Measurements from ENCODE around the gene SNX15. TPM values are rescaled to one million over a fixed set of nuclear protein-coding genes. Genes with fewer than 3 reads are reported as not detected.

SNX15 gene
- total and polyA plus RNA-seq, 2 donors (not counting 3 experiments of a cell fraction or from before 2014, with no cell fraction given), result 15.5 to 21.8 TPM

GRCh38 chr11:65051398-65051858 is 24.2 kb downstream of the SNX15 start:
- no peak for DNase-seq (ENCODE audit: low read depth, low spot score)
- intact Hi-C loops (cut with micrococcal nuclease) (no loop called here), dilution Hi-C loops (cut with MboI; ENCODE audit: extremely low pct_ligation_motif_present, low sequenced_read_pairs) (no loop called here)
- Histone ChIP-seq H3K9me1 (replicated peaks; ENCODE audit: control insufficient read depth, extremely low read depth, insufficient read depth, low read length) (no peaks in the 10 kb centered on the region), H3K4me3 (replicated peaks in 1 of 3; ENCODE audit: insufficient read depth in 1 of 3, low read depth in 1 of 3, low read length in 3 of 3) (no peak overlapping the region), H2AFZ (ENCODE audit: low read depth, low read length) (no peak overlapping the region), H3K4me1 (ENCODE audit: control insufficient read depth, extremely low read depth, insufficient read depth, low read length) (peaks cover 6% of the 10 kb centered on the region), H4K20me1 (replicated peaks; ENCODE audit: control insufficient read depth, extremely low read depth, insufficient read depth, low read length) (no peaks in the 10 kb centered on the region), H3K27me3 (ENCODE audit: control insufficient read depth in 2 of 2, insufficient read depth in 2 of 2, low read length in 2 of 2) (no peaks in the 10 kb centered on the region), H3K36me3 (ENCODE audit: control insufficient read depth in 2 of 2, extremely low read depth in 1 of 2, insufficient read depth in 2 of 2, low read length in 2 of 2) (no peaks in the 10 kb centered on the region), H3K9me3 (replicated peaks; ENCODE audit: control insufficient read depth, insufficient read depth, low read length) (no peaks in the 10 kb centered on the region), H3K79me2 (ENCODE audit: control insufficient read depth, insufficient read depth, low read length) (no peaks in the 10 kb centered on the region), H3K9ac (replicated peaks; ENCODE audit: extremely low read depth, insufficient read depth, low read length) (no peak overlapping the region), H3K27ac (ENCODE audit: insufficient read depth, low read depth, low read length) (no peak overlapping the region), H3K4me2 (ENCODE audit: insufficient read depth, low read length) (no peak overlapping the region)
- no TSS peak for BruUV-seq (replicated peaks)
- TF ChIP-seq FOS (IDR thresholded peaks at IDR 0.05; ENCODE audit: borderline replicate concordance, insufficient read depth, low read length), result no peak
- no peak for TF ChIP-seq POLR2A (IDR thresholded peaks at IDR 0.05; ENCODE audit: low read depth, low read length)
- no peak for TF ChIP-seq JUN (IDR thresholded peaks at IDR 0.05; ENCODE audit: borderline replicate concordance, insufficient read depth, insufficient read length, low read depth)
- no peak for TF ChIP-seq MAX (IDR thresholded peaks at IDR 0.05; ENCODE audit: insufficient read depth, insufficient read length)
- TF ChIP-seq CTCF (IDR thresholded peaks at IDR 0.05; ENCODE audit: extremely low read depth in 1 of 2, insufficient read depth in 1 of 2, low read depth in 1 of 2, low read length in 2 of 2), result no peak
- TF ChIP-seq POLR2AphosphoS5 (IDR thresholded peaks at IDR 0.05; ENCODE audit: insufficient read depth, low read depth, low read length), result no peak
- TF ChIP-seq EZH2 (IDR thresholded peaks at IDR 0.05; ENCODE audit: borderline replicate concordance, low read depth, low read length, severe bottlenecking), result no peak
- CTCF ChIA-PET, result no interaction called here
- no peak for FAIRE-seq
- POLR2A ChIA-PET, result interaction anchor here (0.7 kb wide), 1 partner anchor 47 kb away, joined by 8 read pairs; no protein-coding TSS in a partner anchor
